NCI-H1105 treated with DMSO at 0.1 percent for 48 hours (cell line): ENCODE data around the gene ENO4.

ENCODE experiments used
- DNase-seq: peaks from one replicate; lab custom pipeline; 2025; lab: John Stamatoyannopoulos, UW

Gene ENO4

DNA sequence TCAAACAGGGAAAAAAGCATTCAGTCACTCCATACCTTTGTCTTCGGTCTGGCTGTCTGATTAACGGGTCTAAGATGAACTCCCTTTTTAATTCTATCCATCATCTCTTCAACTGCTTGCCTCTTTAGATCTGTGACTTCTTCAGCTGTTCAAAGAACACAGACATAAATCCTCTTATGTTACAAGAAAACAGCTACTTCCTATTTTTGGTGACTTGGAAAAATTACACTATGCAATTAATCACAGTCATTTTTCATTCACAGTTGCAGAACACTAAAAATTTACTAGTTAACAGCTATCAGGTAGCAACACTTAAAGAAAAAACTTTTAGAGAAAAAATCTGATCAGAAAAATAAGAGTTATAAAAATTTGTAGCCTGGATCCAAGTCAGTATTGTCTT lies 66.0 kb downstream of the ENO4 start:
- no peak for DNase-seq

DNA sequence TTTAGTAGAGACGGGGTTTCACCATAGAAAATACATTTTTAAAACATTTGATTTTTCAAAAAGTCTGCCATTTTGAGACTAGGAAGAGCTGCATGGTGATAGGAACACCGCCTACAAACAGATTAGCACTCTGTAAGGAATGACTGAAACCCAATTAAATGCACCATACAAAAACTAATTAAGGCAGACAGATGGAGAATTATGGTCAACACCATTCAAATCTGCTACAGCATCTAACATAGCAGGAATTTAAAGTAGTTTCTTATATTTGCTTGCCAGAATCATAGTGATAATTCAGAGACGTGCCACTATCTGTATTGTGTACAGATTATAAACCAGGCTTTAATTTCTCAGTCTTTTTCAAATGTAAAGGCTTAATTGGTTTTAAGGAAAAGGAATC lies 68.2 kb downstream of the ENO4 start:
- no peak for DNase-seq

- DNase-seq: no peak
These were observed 69.3 kb downstream of the ENO4 start for GRCh38 chr10:116918583-116918982.

GRCh38 chr10:116919164-116919563 lies 69.9 kb downstream of the ENO4 start:
- DNase-seq: no peak

DNA sequence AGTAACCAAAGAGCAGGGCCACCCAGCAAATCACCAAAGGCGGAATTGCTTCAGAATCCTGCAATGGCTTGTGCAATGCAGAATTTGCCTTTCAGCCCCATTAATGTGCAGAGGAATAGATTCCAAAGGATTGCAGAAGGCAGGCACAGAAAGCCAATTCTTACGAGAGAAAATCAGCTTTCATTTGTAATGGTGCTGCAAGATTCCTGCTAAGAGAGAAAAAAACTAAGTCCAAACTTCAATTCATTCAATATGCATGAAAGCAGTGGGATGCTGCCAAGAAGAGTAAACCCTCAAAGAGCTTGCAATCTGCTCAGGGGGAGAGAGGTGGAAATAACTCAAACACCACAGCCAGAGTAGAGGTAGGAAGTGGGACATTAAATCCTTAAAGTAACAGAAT lies 70.4 kb downstream of the ENO4 start:
- DNase-seq: no peak

DNA sequence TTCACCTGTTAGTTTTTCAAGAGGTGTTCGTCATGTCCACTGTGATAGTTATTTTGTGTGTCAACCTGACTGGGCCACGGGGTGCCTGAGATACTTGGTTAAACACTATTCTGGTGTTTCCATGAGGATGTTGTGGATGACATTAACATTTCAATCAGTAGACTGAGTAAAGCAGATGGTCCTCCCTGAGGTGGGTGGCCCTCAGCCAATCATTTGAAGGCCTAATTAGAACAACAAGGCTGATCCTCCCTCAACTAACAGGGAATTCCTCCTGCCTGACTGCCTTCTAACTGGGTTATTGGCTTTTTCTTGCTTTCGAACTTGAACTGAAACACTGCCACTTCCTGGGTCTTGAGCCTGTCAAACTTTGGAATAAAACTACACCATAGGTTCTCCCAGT lies 75.8 kb downstream of the ENO4 start:
- no peak for DNase-seq

GRCh38 chr10:116926426-116926825 lies 77.1 kb downstream of the ENO4 start:
- DNase-seq: no peak

DNA sequence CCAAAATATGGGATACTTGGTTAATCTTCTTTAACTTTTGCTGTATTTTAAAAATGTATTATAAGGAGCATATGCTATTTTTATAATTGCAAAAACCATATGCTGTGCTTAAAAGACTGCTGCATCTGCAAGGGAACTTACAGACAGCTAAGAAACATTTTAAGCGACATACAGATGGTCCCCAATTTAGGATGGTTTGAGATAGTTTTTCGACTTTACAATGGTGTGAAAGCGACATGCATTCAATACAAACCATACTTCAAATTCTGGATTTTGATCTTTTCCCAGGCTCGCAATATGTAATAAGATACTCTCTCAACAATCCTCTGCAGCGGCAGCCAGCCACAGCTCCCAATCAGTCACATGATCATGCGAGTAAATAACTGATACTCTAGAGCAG lies 82.5 kb downstream of the ENO4 start:
- DNase-seq: no peak
